ENCODE data around the gene TRAF3.

- no peak for TF ChIP-seq EZH2 (IDR thresholded peaks at IDR 0.05; ENCODE audit: insufficient read depth, low read length)
- TF ChIP-seq CTCF (IDR thresholded peaks at IDR 0.05; ENCODE audit: insufficient read depth, low read depth, low read length): no peak
These were observed 89.9 kb downstream of the TRAF3 start for GRCh38 chr14:102866982-102867761.

All from astrocyte (in vitro differentiated cells and primary cell).